H1 (cell line): Measurements from ENCODE around the gene MALSU1. TPM values are rescaled to one million over a fixed set of nuclear protein-coding genes. Genes with fewer than 3 reads are reported as not detected.

ENCODE experiments used
- CTCF ChIA-PET: fragments of 300-600 bp; sonication (Branson Sonifier 250); formaldehyde crosslinking; loops from one replicate; lab custom pipeline; 2021; ENCODE audit not compliant: partially characterized antibody; lab: Charles Lee
- POLR2A ChIA-PET: fragments of 300-600 bp; sonication (Branson Sonifier 250); formaldehyde crosslinking; loops from one replicate; lab custom pipeline; 2021; ENCODE audit warnings: inconsistent platforms; ENCODE audit not compliant: partially characterized antibody; lab: Charles Lee
- DNase-seq, 2 experiments: peaks; one replicate each; pipeline versions ENCODE4 v3.0.0 to v3.0.0-alpha.2; 2010 to 2022; ENCODE audit warnings: low spot score in 2 of 2, low read depth in 1 of 2, mixed read lengths in 1 of 2
- FAIRE-seq: peaks from 2 replicates; lab custom pipeline; 2011; peaks lifted over from hg19 to GRCh38; lab: Jason Lieb, UNC
- H2AFZ ChIP-seq: 2 replicates; pipeline ENCODE4 v1.8.1; 2012; ENCODE audit warnings: low read length, inconsistent platforms
- H2AK5ac ChIP-seq: 2 replicates; pipeline ENCODE4 v1.6.1; 2013; ENCODE audit warnings: low read depth, low read length
- H2BK120ac ChIP-seq: replicated peaks from 2 replicates; pipeline ENCODE3; 2013; ENCODE audit warnings: low read depth, low read length, inconsistent platforms
- H2BK12ac ChIP-seq: 2 replicates; pipeline ENCODE4 v1.6.1; 2013; ENCODE audit warnings: low read depth, low read length
- H2BK15ac ChIP-seq: 2 replicates; pipeline ENCODE4 v1.6.1; 2013; ENCODE audit warnings: low read length
- H2BK20ac ChIP-seq: 2 replicates; pipeline ENCODE4 v1.6.1; 2013; ENCODE audit warnings: low read length
- H2BK5ac ChIP-seq: 2 replicates; pipeline ENCODE4 v1.6.1; 2013; ENCODE audit warnings: low read depth, low read length
- H3K14ac ChIP-seq: 2 replicates; pipeline ENCODE4 v1.6.1; 2013; ENCODE audit warnings: inconsistent platforms; ENCODE audit not compliant: insufficient read length
- H3K18ac ChIP-seq: 2 replicates; pipeline ENCODE4 v1.6.1; 2013; ENCODE audit warnings: low read length; ENCODE audit errors: extremely low read depth
- H3K23ac ChIP-seq: 2 replicates; pipeline ENCODE4 v1.6.1; 2013; ENCODE audit warnings: inconsistent platforms; ENCODE audit not compliant: insufficient read length
- H3K23me2 ChIP-seq: 2 replicates; pipeline ENCODE4 v1.6.1; 2013; ENCODE audit warnings: low read depth, low read length
- H3K27ac ChIP-seq: 2 replicates; pipeline ENCODE4 v1.6.1; 2011; ENCODE audit warnings: low read depth, low read length, inconsistent platforms
- H3K27me3 ChIP-seq, 4 experiments: replicated peaks in 1 of 4; 1 replicate in 1 of 4; 2 replicates in 3 of 4; pipeline versions ENCODE4 v1.6.1 to v1.8.1; 2011 to 2013; ENCODE audit warnings: low read length in 3 of 4, mild to moderate bottlenecking in 3 of 4, inconsistent platforms in 2 of 4, mixed read lengths in 2 of 4, moderate library complexity in 1 of 4; ENCODE audit not compliant: control insufficient read depth in 3 of 4, insufficient read depth in 3 of 4; ENCODE audit errors: extremely low read depth in 1 of 4
- H3K36me3 ChIP-seq, 4 experiments: 2 replicates each; pipeline versions ENCODE4 v1.6.1 to v1.8.1; 2011 to 2013; ENCODE audit warnings: mild to moderate bottlenecking in 4 of 4, low read length in 3 of 4, moderate library complexity in 2 of 4, control low read depth in 1 of 4, inconsistent platforms in 1 of 4; ENCODE audit not compliant: insufficient read depth in 4 of 4, control insufficient read depth in 2 of 4
- H3K4ac ChIP-seq: replicated peaks from 2 replicates; pipeline ENCODE3; 2013; ENCODE audit warnings: low read length, low read depth, mixed read lengths, inconsistent platforms; ENCODE audit not compliant: insufficient read length
- H3K4me1 ChIP-seq, 4 experiments: replicated peaks in 1 of 4; 1 replicate in 1 of 4; 2 replicates in 3 of 4; pipeline versions ENCODE4 v1.6.1 to v1.8.1; 2011 to 2013; ENCODE audit warnings: low read length in 3 of 4, inconsistent platforms in 2 of 4, mixed read lengths in 1 of 4; ENCODE audit not compliant: insufficient read depth in 4 of 4, control insufficient read depth in 3 of 4
- H3K4me2 ChIP-seq, 2 experiments: 2 replicates each; pipeline versions ENCODE4 v1.6.1 to v1.8.1; 2011 to 2013; ENCODE audit warnings: low read depth in 2 of 2, low read length in 2 of 2, control low read depth in 1 of 2, inconsistent platforms in 1 of 2, mild to moderate bottlenecking in 1 of 2; ENCODE audit not compliant: insufficient read depth in 1 of 2
- H3K4me3 ChIP-seq, 4 experiments: fragments of 200-600, 300-600 bp in 1 of 4; sonication (generic), shearing (Covaris generic), sonication (Bioruptor Twin) in 1 of 4; 2 replicates each; pipeline versions ENCODE4 v1.5.1 to v1.8.1; 2011 to 2016; ENCODE audit warnings: low read length in 4 of 4, low read depth in 3 of 4, control low read depth in 2 of 4, inconsistent platforms in 2 of 4, mild to moderate bottlenecking in 2 of 4, mixed read lengths in 1 of 4, moderate library complexity in 1 of 4; ENCODE audit not compliant: insufficient read depth in 2 of 4; ENCODE audit errors: extremely low read depth in 1 of 4
- H3K56ac ChIP-seq: replicated peaks from 2 replicates; pipeline ENCODE3; 2013; ENCODE audit warnings: low read depth, mild to moderate bottlenecking, mixed read lengths, low read length, inconsistent platforms; ENCODE audit not compliant: insufficient read length
- H3K79me1 ChIP-seq: 2 replicates; pipeline ENCODE4 v1.6.1; 2013; ENCODE audit warnings: low read depth, low read length, control low read depth
- H3K79me2 ChIP-seq, 2 experiments: 2 replicates each; pipeline versions ENCODE4 v1.6.1 to v1.8.1; 2012 to 2013; ENCODE audit warnings: low read length in 2 of 2, mild to moderate bottlenecking in 2 of 2, inconsistent platforms in 1 of 2; ENCODE audit not compliant: insufficient read depth in 2 of 2, control insufficient read depth in 1 of 2
- H3K9ac ChIP-seq, 4 experiments: replicated peaks in 1 of 4; 1 replicate in 1 of 4; 2 replicates in 3 of 4; pipeline versions ENCODE4 v1.6.1 to v1.8.1; 2011 to 2013; ENCODE audit warnings: low read depth in 3 of 4, low read length in 3 of 4, control low read depth in 2 of 4, mild to moderate bottlenecking in 2 of 4, moderate library complexity in 2 of 4, inconsistent platforms in 1 of 4; ENCODE audit errors: extremely low read depth in 1 of 4
- H3K9me3 ChIP-seq, 2 experiments: 2 replicates each; pipeline versions ENCODE4 v1.6.1 to v1.8.1; 2012 to 2013; ENCODE audit warnings: mild to moderate bottlenecking in 2 of 2, moderate library complexity in 2 of 2, control low read depth in 1 of 2, inconsistent platforms in 1 of 2, low read depth in 1 of 2, low read length in 1 of 2, mixed read lengths in 1 of 2; ENCODE audit not compliant: insufficient read depth in 2 of 2
- H4K20me1 ChIP-seq, 2 experiments: replicated peaks in 1 of 2; 2 replicates each; pipeline versions ENCODE3 to v1.8.1; 2011 to 2013; ENCODE audit warnings: inconsistent platforms in 2 of 2, low read length in 2 of 2, mild to moderate bottlenecking in 1 of 2; ENCODE audit not compliant: insufficient read depth in 2 of 2, control insufficient read depth in 1 of 2
- H4K5ac ChIP-seq: 2 replicates; pipeline ENCODE4 v1.6.1; 2013; ENCODE audit warnings: low read length, low read depth, mixed read lengths, inconsistent platforms; ENCODE audit not compliant: insufficient read length
- H4K8ac ChIP-seq: 2 replicates; pipeline ENCODE4 v1.8.0; 2013; ENCODE audit warnings: mild to moderate bottlenecking, moderate library complexity, low read length, inconsistent platforms; ENCODE audit not compliant: insufficient read depth; ENCODE audit errors: extremely low read depth
- H4K91ac ChIP-seq: replicated peaks from 2 replicates; pipeline ENCODE3; 2013; ENCODE audit warnings: low read length, mixed read lengths, inconsistent platforms; ENCODE audit not compliant: insufficient read length
- CBX8 ChIP-seq: fragments of 300-800, 300-1000 bp; sonication (generic); IDR thresholded peaks from 2 replicates; pipeline ENCODE4 v1.7.1; 2016; ENCODE audit warnings: low read depth, low read length, borderline replicate concordance
- CHD2 ChIP-seq: IDR thresholded peaks from 2 replicates; pipeline ENCODE4 v1.6.1; 2012; ENCODE audit warnings: low read length, improper control_type of control experiment
- FOSL1 ChIP-seq: IDR thresholded peaks from 2 replicates; pipeline ENCODE4 v1.6.1; 2011; ENCODE audit warnings: mild to moderate bottlenecking, low read depth, low read length, moderate library complexity; ENCODE audit not compliant: insufficient read depth
- HDAC2 ChIP-seq, 2 experiments: fragments of 300-600 bp in 1 of 2; sonication (generic) in 1 of 2; IDR thresholded peaks; 2 replicates each; pipeline ENCODE4 v1.6.1; 2011 to 2012; ENCODE audit warnings: low read depth in 2 of 2, low read length in 2 of 2, mild to moderate bottlenecking in 2 of 2, moderate library complexity in 2 of 2, borderline replicate concordance in 1 of 2, inconsistent platforms in 1 of 2
- NANOG ChIP-seq: IDR thresholded peaks from 2 replicates; pipeline ENCODE4 v1.6.1; 2011; ENCODE audit warnings: low read length, low read depth, mild to moderate bottlenecking, inconsistent platforms; ENCODE audit not compliant: insufficient read depth, poor library complexity, severe bottlenecking
- PHF8 ChIP-seq: fragments of 200-600 bp; sonication (generic); conservative IDR thresholded peaks from 2 replicates; pipeline ENCODE4 v1.7.1; 2012; ENCODE audit warnings: low read depth, mild to moderate bottlenecking, inconsistent platforms, low read length, moderate library complexity
- POLR2AphosphoS5 ChIP-seq: IDR thresholded peaks from 2 replicates; pipeline ENCODE4 v1.6.1; 2011; ENCODE audit warnings: low read depth, low read length
- SRF ChIP-seq: IDR thresholded peaks from 2 replicates; pipeline ENCODE4 v1.6.1; 2011; ENCODE audit warnings: mild to moderate bottlenecking, low read depth, low read length, moderate library complexity
- TAF1 ChIP-seq: IDR thresholded peaks from 2 replicates; pipeline ENCODE4 v1.6.1; 2011; ENCODE audit warnings: mild to moderate bottlenecking, low read depth, low read length
- TAF7 ChIP-seq: optimal IDR thresholded peaks from 2 replicates; pipeline ENCODE3; 2011; ENCODE audit warnings: low read depth, mild to moderate bottlenecking, inconsistent platforms, low read length, moderate library complexity, borderline replicate concordance
- TEAD4 ChIP-seq: IDR thresholded peaks from 2 replicates; pipeline ENCODE4 v1.6.1; 2012; ENCODE audit warnings: low read depth, low read length, inconsistent platforms, mixed read lengths
- WGBS, 2 experiments: shearing (Covaris generic) in 1 of 2; methylation state at CpG; one replicate each; pipeline versions ENCODE4 v1.1.6 to v1.1.7; 2013 to 2015; ENCODE audit warnings: low lambda C conversion rate in 2 of 2, mixed read lengths in 2 of 2, inconsistent platforms in 1 of 2, low coverage in 1 of 2, missing lambda C conversion rate in 1 of 2; ENCODE audit not compliant: insufficient replicate concordance in 2 of 2, insufficient coverage in 1 of 2, insufficient read length in 1 of 2; ENCODE audit errors: extremely low coverage in 1 of 2, missing lambda C conversion rate in 1 of 2; 5-methylcytosine and 5-hydroxymethylcytosine counted together
- polyA plus RNA-seq, 7 experiments: library from polyadenylated mRNA; depleted of rRNA in 3 of 7; stranded (reverse) in 5 of 7; unstranded in 2 of 7; fragments of >200 nt in 5 of 7; fragments of 200-250 nt in 2 of 7; gene quantifications; 1 replicate in 5 of 7; 2 replicates in 1 of 7; 4 replicates in 1 of 7; pipeline versions ENCODE4 v1.2.1 to v1.2.3, GENCODE V29; 2011 to 2013; ENCODE audit warnings: missing spikeins in 2 of 7, mixed read lengths in 2 of 7
- total RNA-seq: library from RNA; stranded (reverse); fragmentation: NEBNext Ultra II Directional; extraction: Animal tissue kit (Norgen Biotek cat#: 25700); gene quantifications from 2 replicates; pipeline ENCODE4 v1.2.1, GENCODE V29; 2021

Gene MALSU1
- total and polyA plus RNA-seq, 2 of the 8 experiments (the other 6 are each of a cell fraction or from before 2014, with no cell fraction given): 73.5 to 84.0 TPM

GRCh38 chr7:23298141-23298881 lies 828 bp upstream of the MALSU1 start:
- Histone ChIP-seq H3K27me3 (no peaks in the 10 kb centered on the region; a peak in 1 of 7 replicates), H3K18ac (no peak overlapping the region; the same call in 1 of the 2 replicates), H3K79me1 (peaks cover 13% of the 10 kb centered on the region; the same call in 1 of the 2 replicates), H3K4me2 (peak overlapping the region; percentile 59 to 89; a peak in 2 of 4 replicates), H3K27ac (no peak overlapping the region), H3K9ac (no peak overlapping the region), H4K8ac (no peak overlapping the region), H3K23ac (no peak overlapping the region), H2BK5ac (no peak overlapping the region), H3K4ac (no peak overlapping the region), H2BK120ac (no peak overlapping the region), H3K79me2 (peaks cover 9 to 30% of the 10 kb centered on the region in 2 experiments), H3K23me2 (peaks cover 4% of the 10 kb centered on the region; the same call in 1 of the 2 replicates), H2BK15ac (0 out of 2 replicates have a peak overlapping the region, but pooled peaks have one; percentile 13), H3K56ac (no peak overlapping the region), H3K4me3 (peak overlapping the region in 3 of 4 experiments; percentile 94 to 98 (median 95); a peak in 5 of 8 replicates), H2BK12ac (no peak overlapping the region), H4K91ac (no peak overlapping the region), H4K5ac (peak overlapping the region; percentile 33), H3K14ac (no peak overlapping the region), H4K20me1 (peaks cover 0 to 2% of the 10 kb centered on the region in 2 experiments), H2AK5ac (no peak overlapping the region), H3K4me1 (peaks cover 0 to 4% (median 2%) of the 10 kb centered on the region in 4 experiments; a peak in 3 of 7 replicates), H2BK20ac (no peak overlapping the region), H3K36me3 (peaks cover 4 to 12% (median 6%) of the 10 kb centered on the region in 4 experiments; a peak in 6 of 8 replicates), H3K9me3 (no peaks in the 10 kb centered on the region), H2AFZ (peak overlapping the region; percentile 98; the same call in 1 of the 2 replicates)
- 92% methylated on average over 7 of the region's 11 CpGs; no CpG with 5 or more reads in 1 of the 2 experiments for WGBS, 2 experiments
- CTCF ChIA-PET: interaction anchor here (0.9 to 1.8 kb wide), 7 partner anchors 16 to 25 kb away, joined by 3 to 8 read pairs (median 6); no protein-coding TSS in a partner anchor
- no peak for DNase-seq
- POLR2A ChIA-PET: interaction anchor here (0.6 to 2.7 kb wide), 11 partner anchors 9 to 242 kb away, joined by 3 to 9 read pairs (median 3); no protein-coding TSS in a partner anchor
- TF ChIP-seq PHF8 (no peak), HDAC2 (IDR thresholded peaks at IDR 0.05; ENCODE audit: borderline replicate concordance in 1 of 2, low read depth in 2 of 2, low read length in 2 of 2) (no peak), CBX8 (no peak), SRF (no peak), POLR2AphosphoS5 (no peak), TEAD4 (no peak), NANOG (no peak), TAF7 (no peak), TAF1 (no peak), CHD2 (no peak), FOSL1 (no peak)
- no peak for FAIRE-seq
